GM19239 (cell line): ENCODE measurements around the gene CSF3.

Experiments used
- DNase-seq: peaks from one replicate; pipeline ENCODE4 v3.0.0; 2011; ENCODE audit warnings: low spot score; ENCODE audit not compliant: insufficient read length
- FAIRE-seq: peaks from 2 replicates; lab custom pipeline; 2011; peaks lifted over from hg19 to GRCh38; lab: Jason Lieb, UNC

The CSF3 gene

GRCh38 chr17:40058865-40059264 lies 43.6 kb downstream of the CSF3 start:
- FAIRE-seq (no peak), DNase-seq (no peak)

- DNase-seq (no peak), FAIRE-seq (no peak)
Observed at GRCh38 chr17:40059729-40060475, 44.7 kb downstream of the CSF3 start.

GRCh38 chr17:40060887-40061608 lies 45.8 kb downstream of the CSF3 start:
- DNase-seq (no peak), FAIRE-seq (no peak)

GRCh38 chr17:40061609-40062038 lies 46.4 kb downstream of the CSF3 start:
- FAIRE-seq (no peak), DNase-seq (no peak)

GRCh38 chr17:40062329-40063186 lies 47.3 kb downstream of the CSF3 start, which contains the start of gene THRA:
Gene THRA (plus strand): TSS chr17:40062965. CDS start chr17:40074489, 11,524 bp downstream.
- FAIRE-seq (peak; percentile 47), DNase-seq (peak; percentile 85)

GRCh38 chr17:40063187-40063771 lies 48.0 kb downstream of the CSF3 start:
- DNase-seq (no peak), FAIRE-seq (no peak)

- DNase-seq, result no peak
- no peak for FAIRE-seq
Observed at GRCh38 chr17:40063901-40064531, 48.8 kb downstream of the CSF3 start.

- FAIRE-seq, result no peak
- DNase-seq, result no peak
Observed at GRCh38 chr17:40064971-40065768, 49.9 kb downstream of the CSF3 start.

GRCh38 chr17:40065769-40066510 lies 50.7 kb downstream of the CSF3 start:
- no peak for FAIRE-seq
- no peak for DNase-seq
